ENCODE data around the gene KIF16B. TPM values are rescaled to one million over a fixed set of nuclear protein-coding genes. Genes with fewer than 3 reads are reported as not detected.

Gene KIF16B
- total and polyA plus RNA-seq, 5 experiments from 2014 or later = 1.9 to 7.9 (median 6.2) TPM

- Mint-ChIP-seq H3K27me3 (no peaks in the 10 kb centered on the region), H3K4me3 (no peak overlapping the region), H3K4me1 (peaks cover 0 to 26% (median 8%) of the 10 kb centered on the region in 4 donors), H3K9me3 (peaks cover 0 to 2% (median 0%) of the 10 kb centered on the region in 9 donors), H3K36me3 (peaks cover 0 to 4% (median 0%) of the 10 kb centered on the region in 3 donors), H3K27ac (peak overlapping the region in 1 of 10 donors; percentile 3)
- POLR2A ChIA-PET = no interaction called here
- ATAC-seq = no peak
- DNase-seq = no peak
These were observed 10.0 kb downstream of the KIF16B start for GRCh38 chr20:16563066-16563806.

- Mint-ChIP-seq H3K4me1 (peaks cover 0 to 26% (median 11%) of the 10 kb centered on the region in 4 donors), H3K27me3 (no peaks in the 10 kb centered on the region), H3K36me3 (peaks cover 0 to 4% (median 0%) of the 10 kb centered on the region in 3 donors), H3K4me3 (no peak overlapping the region), H3K27ac (no peak overlapping the region), H3K9me3 (peaks cover 0 to 2% (median 0%) of the 10 kb centered on the region in 9 donors)
- no peak for ATAC-seq
- no peak for DNase-seq
- POLR2A ChIA-PET = no interaction called here
These were observed 11.0 kb downstream of the KIF16B start for GRCh38 chr20:16562259-16562658.

GRCh38 chr20:16560661-16561060 is 12.6 kb downstream of the KIF16B start:
- POLR2A ChIA-PET = no interaction called here
- Mint-ChIP-seq H3K27ac (peak overlapping the region in 3 of 10 donors; percentile 7 to 54 (median 44)), H3K4me1 (peaks cover 0 to 36% (median 17%) of the 10 kb centered on the region in 4 donors), H3K4me3 (no peak overlapping the region), H3K36me3 (peaks cover 0 to 4% (median 0%) of the 10 kb centered on the region in 3 donors), H3K9me3 (peaks cover 0 to 2% (median 0%) of the 10 kb centered on the region in 9 donors), H3K27me3 (no peaks in the 10 kb centered on the region)
- no peak for ATAC-seq
- no peak for DNase-seq

GRCh38 chr20:16560216-16560615 is 13.0 kb downstream of the KIF16B start:
- DNase-seq (no peak), ATAC-seq (no peak)
- peaks cover 0 to 4% (median 0%) of the 10 kb centered on the region in 3 donors for H3K36me3 Mint-ChIP-seq
- H3K9me3 Mint-ChIP-seq = peaks cover 0 to 2% (median 0%) of the 10 kb centered on the region in 9 donors
- peaks cover 0 to 36% (median 18%) of the 10 kb centered on the region in 4 donors for H3K4me1 Mint-ChIP-seq
- H3K27me3 Mint-ChIP-seq = no peaks in the 10 kb centered on the region
- H3K27ac Mint-ChIP-seq = peak overlapping the region in 2 of 10 donors; percentile 44 to 54
- H3K4me3 Mint-ChIP-seq = no peak overlapping the region
- POLR2A ChIA-PET = no interaction called here

GRCh38 chr20:16556301-16556700 is 16.9 kb downstream of the KIF16B start:
- H3K36me3 Mint-ChIP-seq = peaks cover 6 to 12% (median 9%) of the 10 kb centered on the region in 3 donors
- no peak overlapping the region for H3K4me3 Mint-ChIP-seq
- POLR2A ChIA-PET = no interaction called here
- peaks cover 2 to 32% (median 16%) of the 10 kb centered on the region in 4 donors for H3K4me1 Mint-ChIP-seq
- DNase-seq (no peak), ATAC-seq (no peak)
- no peaks in the 10 kb centered on the region for H3K27me3 Mint-ChIP-seq
- peaks cover 0 to 9% (median under 1%) of the 10 kb centered on the region in 9 donors for H3K9me3 Mint-ChIP-seq
- peak overlapping the region in 1 of 10 donors; percentile 7 for H3K27ac Mint-ChIP-seq

- Mint-ChIP-seq H3K4me1 (peaks cover 2 to 32% (median 16%) of the 10 kb centered on the region in 4 donors), H3K27me3 (no peaks in the 10 kb centered on the region), H3K4me3 (no peak overlapping the region), H3K36me3 (peaks cover 7 to 13% (median 10%) of the 10 kb centered on the region in 3 donors), H3K27ac (no peak overlapping the region), H3K9me3 (peaks cover 0 to 13% (median 1%) of the 10 kb centered on the region in 9 donors)
- no peak for DNase-seq
- POLR2A ChIA-PET = no interaction called here
- no peak for ATAC-seq
These were observed 17.5 kb downstream of the KIF16B start for GRCh38 chr20:16555754-16556153.

- DNase-seq (no peak), ATAC-seq (no peak)
- POLR2A ChIA-PET = no interaction called here
- Mint-ChIP-seq H3K9me3 (peaks cover 0 to 13% (median 1%) of the 10 kb centered on the region in 9 donors), H3K27me3 (no peaks in the 10 kb centered on the region), H3K27ac (no peak overlapping the region), H3K4me1 (peaks cover 2 to 32% (median 16%) of the 10 kb centered on the region in 4 donors), H3K36me3 (peaks cover 10 to 13% (median 10%) of the 10 kb centered on the region in 3 donors), H3K4me3 (no peak overlapping the region)
These were observed 18.3 kb downstream of the KIF16B start for GRCh38 chr20:16554766-16555543.

- POLR2A ChIA-PET = no interaction called here
- H3K4me1 Mint-ChIP-seq = peaks cover 2 to 32% (median 15%) of the 10 kb centered on the region in 4 donors
- H3K27me3 Mint-ChIP-seq = no peaks in the 10 kb centered on the region
- DNase-seq = no peak
- peaks cover 0 to 13% (median 1%) of the 10 kb centered on the region in 9 donors for H3K9me3 Mint-ChIP-seq
- H3K4me3 Mint-ChIP-seq = no peak overlapping the region
- no peak for ATAC-seq
- H3K27ac Mint-ChIP-seq = peak overlapping the region in 1 of 10 donors; percentile 43
- H3K36me3 Mint-ChIP-seq = peaks cover 9 to 10% (median 10%) of the 10 kb centered on the region in 3 donors
These were observed 19.6 kb downstream of the KIF16B start for GRCh38 chr20:16553684-16554083.

GRCh38 chr20:16553101-16553500 is 20.1 kb downstream of the KIF16B start:
- H3K36me3 Mint-ChIP-seq = peaks cover 9 to 10% (median 10%) of the 10 kb centered on the region in 3 donors
- no peak overlapping the region for H3K4me3 Mint-ChIP-seq
- peaks cover 2 to 32% (median 17%) of the 10 kb centered on the region in 4 donors for H3K4me1 Mint-ChIP-seq
- H3K27ac Mint-ChIP-seq = peak overlapping the region in 1 of 10 donors; percentile 43
- DNase-seq (no peak), ATAC-seq (no peak)
- H3K27me3 Mint-ChIP-seq = no peaks in the 10 kb centered on the region
- POLR2A ChIA-PET = no interaction called here
- peaks cover 0 to 14% (median 1%) of the 10 kb centered on the region in 9 donors for H3K9me3 Mint-ChIP-seq

GRCh38 chr20:16552015-16552414 is 21.2 kb downstream of the KIF16B start:
- peaks cover 0 to 14% (median 1%) of the 10 kb centered on the region in 9 donors for H3K9me3 Mint-ChIP-seq
- POLR2A ChIA-PET = no interaction called here
- H3K27ac Mint-ChIP-seq = no peak overlapping the region
- H3K27me3 Mint-ChIP-seq = no peaks in the 10 kb centered on the region
- no peak for ATAC-seq
- peaks cover 9 to 10% (median 10%) of the 10 kb centered on the region in 3 donors for H3K36me3 Mint-ChIP-seq
- DNase-seq = no peak
- peaks cover 2 to 32% (median 15%) of the 10 kb centered on the region in 4 donors for H3K4me1 Mint-ChIP-seq
- no peak overlapping the region for H3K4me3 Mint-ChIP-seq

- Mint-ChIP-seq H3K9me3 (peaks cover 0 to 14% (median 1%) of the 10 kb centered on the region in 9 donors), H3K4me1 (peaks cover 2 to 29% (median 12%) of the 10 kb centered on the region in 4 donors), H3K4me3 (no peak overlapping the region), H3K36me3 (peaks cover 9 to 10% (median 10%) of the 10 kb centered on the region in 3 donors), H3K27ac (no peak overlapping the region), H3K27me3 (no peaks in the 10 kb centered on the region)
- POLR2A ChIA-PET = no interaction called here
- DNase-seq (no peak), ATAC-seq (no peak)
These were observed 21.6 kb downstream of the KIF16B start for GRCh38 chr20:16551607-16552006.

- Mint-ChIP-seq H3K36me3 (peaks cover 6 to 10% (median 10%) of the 10 kb centered on the region in 3 donors), H3K9me3 (peaks cover 0 to 13% (median 1%) of the 10 kb centered on the region in 9 donors), H3K27me3 (no peaks in the 10 kb centered on the region), H3K4me3 (no peak overlapping the region), H3K4me1 (peaks cover 2 to 11% (median 10%) of the 10 kb centered on the region in 4 donors), H3K27ac (no peak overlapping the region)
- ATAC-seq (no peak), DNase-seq (no peak)
- POLR2A ChIA-PET = no interaction called here
These were observed 25.1 kb downstream of the KIF16B start for GRCh38 chr20:16548068-16548672.
